Measurements from ENCODE around the gene ANKMY1.

The ANKMY1 gene

DNA sequence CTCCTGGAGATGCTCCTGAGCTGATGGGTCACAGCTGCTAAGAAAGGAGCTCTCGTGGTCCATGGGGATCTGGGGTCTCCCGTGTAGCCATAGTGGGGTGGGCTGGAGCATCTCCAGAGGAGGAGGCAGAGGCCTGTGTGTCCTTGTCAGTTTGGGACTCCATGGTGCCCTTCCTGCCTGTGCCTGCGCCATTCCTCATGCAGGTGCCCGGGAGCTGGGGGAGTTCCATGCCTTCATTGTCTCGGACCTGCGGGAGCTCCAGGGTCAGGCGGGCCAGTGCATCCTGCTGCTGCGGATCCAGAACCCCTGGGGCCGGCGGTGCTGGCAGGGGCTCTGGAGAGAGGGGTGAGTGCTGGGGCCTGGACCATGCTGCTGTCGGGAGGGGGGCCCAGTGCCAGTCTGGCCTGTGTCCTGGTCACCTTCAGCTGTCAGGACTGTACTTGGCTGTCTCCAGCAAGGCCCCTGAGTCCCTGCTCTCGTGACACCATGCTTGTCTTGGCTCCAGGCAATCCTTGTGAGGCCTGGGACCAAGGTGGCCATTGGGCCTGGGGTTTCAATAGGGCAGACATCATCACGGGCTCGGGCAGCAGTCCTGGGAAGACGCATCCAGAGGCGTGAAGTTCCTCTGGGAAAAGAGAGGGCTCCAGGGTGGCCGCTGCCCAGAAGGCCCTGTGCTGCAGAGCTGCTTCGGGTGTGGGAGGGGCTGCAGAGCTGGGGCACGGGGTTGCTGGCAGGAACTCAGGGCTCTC, 36.1 kb upstream of the ANKMY1 start:
- no peak for DNase-seq

- DNase-seq: no peak
These were observed 35.4 kb upstream of the ANKMY1 start for GRCh38 chr2:240593026-240593702.

GRCh38 chr2:240591784-240592183, 34.0 kb upstream of the ANKMY1 start:
- no peak for DNase-seq

DNA sequence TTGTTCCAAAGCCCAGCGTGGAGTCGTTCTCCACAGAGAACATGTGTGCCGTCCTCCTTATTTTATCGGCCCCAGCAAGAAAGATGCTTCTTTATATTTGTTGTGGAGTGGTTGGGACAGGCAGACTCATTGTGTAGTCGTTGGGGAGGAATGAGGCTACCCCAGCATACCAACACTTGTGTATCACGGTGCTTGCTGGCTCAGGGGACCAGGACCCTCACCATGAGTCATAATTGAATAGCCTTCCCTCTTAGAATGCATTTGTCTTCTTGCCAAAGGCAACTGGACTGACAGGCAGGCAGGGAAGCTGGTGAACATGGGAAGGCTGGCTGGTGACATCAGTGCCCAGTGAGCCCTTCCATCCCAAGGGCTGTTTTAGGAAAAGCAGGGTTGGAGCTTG, 33.4 kb upstream of the ANKMY1 start:
- DNase-seq: no peak

- no peak for DNase-seq
These were observed 32.9 kb upstream of the ANKMY1 start for GRCh38 chr2:240590681-240591111.

DNA sequence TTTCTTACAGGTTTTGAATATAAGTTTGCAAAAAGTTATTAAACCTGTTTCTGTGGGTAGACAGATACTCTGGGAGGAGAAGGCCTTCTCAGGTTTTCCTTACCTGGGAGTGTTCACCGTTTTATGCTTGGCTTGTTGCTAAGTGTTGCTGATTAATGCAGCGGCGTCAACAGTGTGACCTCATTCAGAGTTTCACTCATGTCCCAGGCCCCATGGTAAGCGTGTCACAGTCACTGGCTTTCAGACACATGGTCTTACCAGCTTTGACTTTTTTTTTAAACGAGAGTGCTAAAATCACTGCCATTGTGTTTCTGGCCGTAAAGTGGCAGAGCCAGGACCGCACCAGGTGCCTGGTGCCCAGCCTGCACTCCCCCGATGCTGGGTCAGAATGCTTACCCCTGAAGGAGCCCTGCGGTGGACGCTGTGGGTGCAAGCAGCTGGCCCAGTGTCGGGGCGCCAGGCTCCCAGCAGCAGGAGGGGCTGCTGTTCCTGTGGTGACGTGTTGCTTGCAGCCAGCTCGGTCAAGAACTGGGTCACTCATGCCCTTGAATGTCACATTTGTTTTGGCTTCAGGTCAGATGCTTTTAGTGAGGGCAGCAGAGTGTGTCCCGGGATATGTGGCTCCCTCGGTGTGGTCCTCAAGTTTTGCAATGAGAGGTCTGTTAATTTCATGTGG, 32.2 kb upstream of the ANKMY1 start:
- DNase-seq: no peak

DNA sequence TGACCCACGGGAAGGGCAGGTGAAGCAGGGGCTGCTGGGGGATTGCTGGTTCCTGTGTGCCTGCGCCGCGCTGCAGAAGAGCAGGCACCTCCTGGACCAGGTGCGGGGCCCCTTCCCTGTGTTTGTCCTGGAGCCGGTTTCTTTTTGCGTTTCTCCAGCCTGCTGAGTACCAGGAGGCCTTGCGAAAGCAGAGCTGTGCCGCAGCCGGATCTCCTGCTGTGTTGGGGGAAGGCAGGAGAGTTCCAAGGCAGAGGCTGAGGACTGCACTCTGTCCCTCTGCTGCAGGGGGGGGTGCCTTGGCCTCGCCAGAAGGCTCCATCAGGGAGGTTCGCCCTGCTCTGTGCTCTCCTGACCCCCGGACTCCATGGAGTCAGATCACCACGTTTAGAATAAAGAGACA, 31.6 kb upstream of the ANKMY1 start:
- DNase-seq: no peak

DNA sequence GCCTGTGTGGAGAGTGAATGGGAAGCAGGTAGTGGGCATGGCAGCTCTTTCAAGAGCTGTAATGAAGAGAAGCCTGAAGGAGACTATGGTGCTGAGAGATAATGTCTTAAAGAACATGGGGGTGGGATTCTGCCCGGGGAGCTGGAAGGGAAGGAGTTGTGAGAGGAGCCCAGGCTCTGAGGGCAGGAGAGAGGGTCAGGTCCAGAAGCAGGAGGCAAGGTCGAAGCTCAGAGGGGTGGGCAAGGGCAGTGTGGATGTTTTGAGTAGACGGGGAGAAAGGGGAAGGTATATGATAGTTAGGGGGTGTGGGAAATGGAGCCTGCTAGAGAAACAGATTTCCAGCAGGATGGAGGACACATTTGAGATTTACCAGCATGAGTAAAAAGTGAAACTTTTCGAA, 30.9 kb upstream of the ANKMY1 start:
- no peak for DNase-seq

- DNase-seq: no peak
These were observed 30.3 kb upstream of the ANKMY1 start for GRCh38 chr2:240588006-240588655.

DNA sequence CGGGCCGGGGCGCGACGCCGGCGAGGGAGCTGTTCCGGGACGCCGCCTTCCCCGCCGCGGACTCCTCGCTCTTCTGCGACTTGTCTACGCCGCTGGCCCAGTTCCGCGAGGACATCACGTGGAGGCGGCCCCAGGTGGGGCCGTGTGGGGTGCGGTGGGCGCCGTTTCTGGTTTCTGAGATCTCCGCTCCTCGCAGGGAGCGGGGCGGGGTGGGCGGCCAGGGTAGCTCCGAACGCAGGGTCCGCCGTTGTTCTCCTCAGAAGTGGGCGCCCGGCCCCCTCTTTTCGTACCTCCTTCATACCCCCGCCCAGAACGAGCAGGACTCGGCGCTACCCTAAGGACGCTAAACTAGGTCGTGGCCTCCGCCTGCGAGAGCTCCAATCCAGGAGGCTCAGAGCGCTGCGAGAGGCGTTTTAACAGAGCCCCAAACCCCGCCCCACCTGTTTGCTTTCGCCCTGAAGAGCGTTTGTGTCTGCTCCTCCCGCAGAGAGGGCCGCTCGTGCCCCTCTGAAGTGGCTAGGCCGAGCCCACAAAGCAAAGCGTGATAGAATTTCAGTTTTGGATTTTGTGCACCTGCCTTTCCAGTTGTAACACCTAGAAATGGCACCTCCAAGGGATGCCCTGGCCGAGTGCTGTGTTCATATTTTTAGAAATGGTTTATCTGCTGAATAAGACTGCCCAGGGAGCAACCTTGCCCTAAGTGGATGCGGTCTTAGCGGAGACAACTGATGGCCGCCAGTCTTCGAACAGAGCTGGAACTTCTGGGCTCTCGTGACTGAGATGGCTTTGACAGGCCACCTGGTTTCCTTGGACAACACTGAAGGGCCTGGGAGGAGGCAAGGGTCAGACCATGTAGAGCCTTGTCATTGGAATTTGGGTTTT, 29.4 kb upstream of the ANKMY1 start:
- DNase-seq: no peak

- peak; percentile 94 for DNase-seq
These were observed 28.6 kb upstream of the ANKMY1 start, which contains the start of gene CAPN10 for GRCh38 chr2:240586198-240586918. Gene CAPN10, plus strand, starts transcription at chr2:240586734. Its CDS starts 178 bp downstream, at chr2:240586912.

DNA sequence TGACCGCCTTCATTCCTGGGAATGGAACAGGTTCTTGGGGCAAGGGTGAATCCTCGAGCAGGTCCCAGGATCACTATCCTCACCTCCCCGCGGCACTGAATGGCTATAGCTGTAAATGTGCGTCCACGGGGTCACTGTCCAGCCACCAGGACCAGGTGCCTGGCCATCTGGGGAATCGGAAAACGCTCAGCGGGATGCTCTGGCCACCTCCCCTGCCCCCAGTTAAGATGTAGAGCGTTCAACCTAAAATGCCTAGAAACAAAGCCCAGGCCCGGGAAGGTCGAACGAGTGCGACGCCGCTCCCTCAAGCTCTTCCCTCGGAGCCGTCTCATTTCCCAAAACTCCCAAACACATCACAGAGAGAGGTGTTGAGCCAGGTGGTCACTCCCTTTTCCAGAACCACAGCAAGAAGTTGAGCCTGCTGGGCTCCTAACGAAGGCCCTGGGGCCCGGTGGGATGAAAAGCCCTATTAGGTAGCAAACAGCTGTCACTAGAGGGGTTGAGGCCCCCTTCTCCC, 28.0 kb upstream of the ANKMY1 start:
- no peak for DNase-seq

- no peak for DNase-seq
These were observed 27.3 kb upstream of the ANKMY1 start for GRCh38 chr2:240585101-240585500.

GRCh38 chr2:240584486-240585031, 26.8 kb upstream of the ANKMY1 start:
- no peak for DNase-seq

DNA sequence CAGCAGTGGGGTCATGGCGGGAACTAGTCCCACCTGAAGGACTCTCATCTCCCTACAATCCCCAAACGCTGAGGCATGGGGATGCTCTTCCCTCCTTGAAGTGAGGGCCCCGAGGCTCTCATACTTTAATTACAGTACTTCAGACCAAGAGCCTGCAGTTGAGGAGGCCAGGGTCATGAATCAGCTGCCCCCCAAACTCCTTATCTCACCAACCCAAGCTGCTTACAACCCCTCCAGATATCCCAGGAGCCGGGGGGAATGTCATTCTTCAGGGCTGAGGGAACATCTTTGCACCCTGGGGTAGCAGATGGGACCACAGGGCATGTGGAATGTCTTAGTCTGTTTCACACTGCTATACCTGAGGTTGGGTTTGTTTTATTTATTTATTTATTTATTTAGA, 26.0 kb upstream of the ANKMY1 start:
- no peak for DNase-seq

DNA sequence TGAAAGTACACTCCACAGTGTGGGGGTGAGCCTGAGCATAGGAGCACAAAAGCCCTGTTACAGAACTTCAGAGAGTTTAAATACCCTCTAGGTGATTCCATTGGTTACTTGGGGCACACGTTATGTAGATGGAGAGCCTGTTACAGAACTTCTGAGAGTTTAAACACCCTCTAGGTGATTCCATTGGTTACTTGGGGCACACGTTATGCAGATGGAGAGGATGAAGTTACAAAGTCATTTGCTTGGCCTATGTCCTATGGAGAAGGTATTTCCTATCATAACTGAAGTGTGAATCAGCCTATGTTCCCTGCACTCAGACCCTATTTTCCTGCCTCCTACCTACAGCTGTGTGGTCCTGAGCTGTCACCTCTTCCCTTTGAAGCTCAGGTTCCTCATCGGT, 25.0 kb upstream of the ANKMY1 start:
- no peak for DNase-seq

GRCh38 chr2:240581811-240582210, 24.0 kb upstream of the ANKMY1 start:
- DNase-seq: no peak

DNA sequence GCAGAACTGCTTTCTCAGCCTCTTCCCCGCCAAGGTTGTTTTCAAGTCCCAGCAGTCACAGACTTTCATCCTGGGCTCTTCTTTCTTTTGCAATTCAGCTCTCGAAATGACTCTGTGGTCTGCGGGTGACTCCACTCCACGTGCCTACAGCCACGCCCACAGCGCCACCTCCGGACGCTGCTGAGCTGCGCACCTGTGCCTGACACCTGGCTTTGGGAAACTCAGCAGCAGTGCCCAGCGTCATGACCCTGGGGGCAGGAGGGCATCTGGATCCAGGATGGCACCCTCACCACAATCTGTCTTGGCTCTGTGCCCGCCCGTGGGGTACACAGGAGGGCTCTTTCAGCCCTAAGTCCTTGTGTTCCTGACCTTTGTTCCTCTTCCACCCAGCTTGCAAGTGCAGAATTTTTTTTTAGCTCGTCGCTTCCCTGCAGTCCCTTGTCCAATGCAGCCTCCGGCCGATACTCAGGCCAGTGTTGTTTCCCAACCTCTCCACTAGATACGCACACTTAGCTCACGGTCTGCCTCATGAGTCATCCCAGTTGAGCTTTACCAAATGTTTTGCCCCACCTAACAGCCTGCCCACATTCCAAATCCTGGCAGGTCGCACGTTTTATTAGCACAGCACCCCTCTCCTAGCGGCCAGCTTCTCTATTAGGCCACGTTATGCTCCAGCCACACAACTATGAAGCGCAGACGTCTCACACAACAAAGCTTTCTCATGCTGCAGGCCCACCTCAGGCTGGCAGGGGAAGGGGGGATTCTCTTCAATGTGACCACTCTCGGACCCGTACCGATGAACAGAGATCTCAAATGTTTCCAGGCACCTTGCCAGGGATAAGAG, 22.2 kb upstream of the ANKMY1 start:
- DNase-seq: peak; percentile 48

- DNase-seq: no peak
These were observed 21.4 kb upstream of the ANKMY1 start for GRCh38 chr2:240579071-240579762.

All from GOT3 (cell line).